K562 (cell line): ENCODE results near the gene TSPAN15. TPM values are rescaled to one million over a fixed set of nuclear protein-coding genes. Genes with fewer than 3 reads are reported as not detected.

Source experiments
- ATAC-seq: fragments of 200-7000 bp; cut with Tn5 transposase; 3 replicates; pipeline ENCODE4 v1.9.1; 2020; ENCODE audit warnings: moderate library complexity
- BruUV-seq: library from RNA; stranded (reverse); fragments of 400-500 nt; replicated peaks from 2 replicates; lab custom pipeline; 2021; lab: Mats Ljungman, UMichigan
- CTCF ChIA-PET: fragments of 300-600 bp; formaldehyde crosslinking; extraction: SDS; loops from one replicate; lab custom pipeline; 2021; ENCODE audit warnings: low intra/inter-chr PET ratio; lab: Yijun Ruan, JAX
- POLR2A ChIA-PET: fragments of 300-600, 350-650 bp; sonication (Branson Sonifier 250); formaldehyde crosslinking; extraction: SDS; loops from one replicate; lab custom pipeline; 2021; ENCODE audit warnings: antibody characterized with exemption, inconsistent platforms; lab: Yijun Ruan, JAX
- DNase-seq, 4 experiments: peaks; one replicate each; pipeline versions ENCODE4 v3.0.0 to v3.0.0-alpha.2; 2011 to 2018; ENCODE audit warnings: low spot score in 3 of 4, mixed read lengths in 3 of 4; ENCODE audit errors: extremely low read depth in 1 of 4
- FAIRE-seq: peaks from 2 replicates; lab custom pipeline; 2011; peaks lifted over from hg19 to GRCh38; lab: Jason Lieb, UNC
- H2AFZ ChIP-seq: 2 replicates; pipeline ENCODE4 v1.6.0; 2011; ENCODE audit warnings: low read depth, low read length, control low read depth, inconsistent platforms
- H3K27ac ChIP-seq: fragments of 200-600 bp; 3 replicates; pipeline ENCODE4 v1.8.0; 2011; ENCODE audit warnings: low read depth, mild to moderate bottlenecking, control low read depth, inconsistent platforms, low read length, moderate library complexity, mixed read lengths; ENCODE audit errors: extremely low read depth
- H3K27me3 ChIP-seq, 2 experiments: fragments of 300-600 bp in 1 of 2; 2 replicates in 1 of 2; 3 replicates in 1 of 2; pipeline versions ENCODE4 v1.6.0 to v1.8.0; 2011; ENCODE audit warnings: inconsistent platforms in 2 of 2, low read length in 2 of 2, mild to moderate bottlenecking in 1 of 2, mixed read lengths in 1 of 2, moderate library complexity in 1 of 2; ENCODE audit not compliant: control insufficient read depth in 2 of 2, insufficient read depth in 2 of 2
- H3K36me3 ChIP-seq: fragments of 300-600 bp; 3 replicates; pipeline ENCODE4 v1.8.0; 2011; ENCODE audit warnings: mild to moderate bottlenecking, low read length, inconsistent platforms; ENCODE audit not compliant: control insufficient read depth, insufficient read depth
- H3K4me1 ChIP-seq, 2 experiments: fragments of 200-600 bp in 1 of 2; replicated peaks in 1 of 2; 2 replicates in 1 of 2; 3 replicates in 1 of 2; pipeline versions ENCODE4 v1.5.1 to v1.8.0; 2011; ENCODE audit warnings: inconsistent platforms in 2 of 2, low read length in 2 of 2, mild to moderate bottlenecking in 1 of 2, mixed read lengths in 1 of 2, moderate library complexity in 1 of 2; ENCODE audit not compliant: control insufficient read depth in 2 of 2, insufficient read depth in 2 of 2
- H3K4me2 ChIP-seq: 2 replicates; pipeline ENCODE4 v1.6.1; 2011; ENCODE audit warnings: low read length, control low read depth, inconsistent platforms, mixed read lengths; ENCODE audit not compliant: insufficient read depth
- H3K4me3 ChIP-seq: fragments of 200-600 bp; sonication (generic), shearing (Covaris generic); 2 replicates; pipeline ENCODE4 v1.5.1; 2016; ENCODE audit warnings: control low read depth, inconsistent platforms
- H3K79me2 ChIP-seq: fragments of 200-600 bp; 3 replicates; pipeline ENCODE4 v1.8.0; 2011; ENCODE audit warnings: low read length, inconsistent platforms; ENCODE audit not compliant: control insufficient read depth, insufficient read depth
- H3K9ac ChIP-seq, 2 experiments: 2 replicates each; pipeline versions ENCODE4 v1.6.0 to v1.6.1; 2011; ENCODE audit warnings: low read depth in 2 of 2, low read length in 2 of 2, control low read depth in 1 of 2, inconsistent platforms in 1 of 2, mild to moderate bottlenecking in 1 of 2, mixed read lengths in 1 of 2; ENCODE audit not compliant: insufficient read depth in 1 of 2
- H3K9me1 ChIP-seq: one replicate; pipeline ENCODE4 v1.6.0; 2011; ENCODE audit warnings: inconsistent platforms, mild to moderate bottlenecking, low read length, moderate library complexity; ENCODE audit not compliant: control insufficient read depth, insufficient read depth
- H3K9me3 ChIP-seq: replicated peaks from 2 replicates; pipeline ENCODE4 v1.5.1; 2011; ENCODE audit warnings: low read depth, low read length, inconsistent platforms; ENCODE audit not compliant: control insufficient read depth, insufficient read depth
- H4K20me1 ChIP-seq: replicated peaks from 2 replicates; pipeline ENCODE4 v1.6.1; 2011; ENCODE audit warnings: low read length, inconsistent platforms, mixed read lengths; ENCODE audit not compliant: control insufficient read depth, insufficient read depth
- CSDE1 ChIP-seq, 2 experiments: fragments of 450-650 bp; IDR thresholded peaks; 2 replicates each; pipeline ENCODE4 v1.6.1; 2016; ENCODE audit warnings: mild to moderate bottlenecking in 1 of 2
- IFI16 ChIP-seq: fragments of 250-450 bp; sonication (Bioruptor Pico); IDR thresholded peaks from 2 replicates; pipeline ENCODE4 v2.1.2; 2022; ENCODE audit warnings: mild to moderate bottlenecking, inconsistent platforms
- PPARD ChIP-seq: fragments of 250-450 bp; sonication (Bioruptor Pico); IDR thresholded peaks from 2 replicates; pipeline ENCODE4 v1.8.0; 2022; ENCODE audit warnings: inconsistent platforms, mild to moderate bottlenecking, moderate library complexity
- PRPF4 ChIP-seq: fragments of 200-400 bp; formaldehyde crosslinking; IDR thresholded peaks from one replicate; pipeline ENCODE4 v1.6.1; 2017; ENCODE audit warnings: low read length, low read depth, mild to moderate bottlenecking; ENCODE audit not compliant: insufficient read depth, poor library complexity, severe bottlenecking
- RBM14 ChIP-seq: fragments of 200-400 bp; formaldehyde crosslinking; IDR thresholded peaks from 2 replicates; pipeline ENCODE4 v1.6.1; 2018; ENCODE audit warnings: low read depth, mild to moderate bottlenecking, low read length, moderate library complexity, borderline replicate concordance; ENCODE audit not compliant: insufficient read depth
- STAT5A ChIP-seq: IDR thresholded peaks from 2 replicates; pipeline ENCODE4 v1.6.1; 2012; ENCODE audit warnings: low read length, inconsistent platforms, borderline replicate concordance
- WGBS: fragments of 100-300 bp; shearing (Covaris generic); methylation state at CpG from one replicate; pipeline ENCODE4 v1.1.6; 2016; ENCODE audit warnings: low coverage, mixed read lengths; ENCODE audit not compliant: insufficient coverage; ENCODE audit errors: missing lambda C conversion rate; 5-methylcytosine and 5-hydroxymethylcytosine counted together
- in situ Hi-C: fragments of 300-500 bp; cut with MboI; formaldehyde crosslinking; loops from 4 replicates; pipeline ENCODE4 v1.15.0; 2018; ENCODE audit warnings: inconsistent platforms, mixed read lengths
- intact Hi-C: fragments of 100-400 bp; cut with micrococcal nuclease; formaldehyde crosslinking; loops from 2 replicates; pipeline ENCODE4 v1.14.2; 2022
- polyA plus RNA-seq, 8 experiments: library from polyadenylated mRNA; depleted of rRNA in 4 of 8; stranded (reverse) in 5 of 8; unstranded in 3 of 8; fragments of >200 nt; fragmentation: Nextera tagmentation in 2 of 8; fragmentation: Illumina TruSeq in 1 of 8; extraction: Ambion mirVana in 2 of 8; extraction: Trizol in 1 of 8; gene quantifications; 2 replicates each; pipeline versions ENCODE4 v1.2.1 to v1.2.3, GENCODE V29; 2011 to 2014; ENCODE audit warnings: inconsistent platforms in 1 of 8, missing spikeins in 1 of 8
- total RNA-seq, 7 experiments: library from RNA; depleted of rRNA in 6 of 7; stranded (reverse); fragments of >200 nt in 6 of 7; fragmentation: Illumina TruSeq in 2 of 7; extraction: Trizol in 2 of 7; gene quantifications; 2 replicates each; pipeline versions ENCODE4 v1.2.1 to v1.2.3, GENCODE V29; 2011 to 2021; ENCODE audit warnings: low replicate concordance in 1 of 7
- TF ChIP-seq, protein P1 (sequence below): fragments of 250-450 bp; sonication (Bioruptor Pico); IDR thresholded peaks from 2 replicates; pipeline ENCODE4 v1.4.0; 2020; ENCODE audit warnings: mild to moderate bottlenecking, moderate library complexity
- TF ChIP-seq, protein P2 (sequence below): fragments of 450-650 bp; IDR thresholded peaks from 2 replicates; pipeline ENCODE4 v1.6.1; 2018; ENCODE audit warnings: mild to moderate bottlenecking, low read depth; ENCODE audit not compliant: partially characterized antibody

TSPAN15 gene
- total and polyA plus RNA-seq, 9 of the 15 experiments (the other 6 are each of a cell fraction or from before 2014, with no cell fraction given), result 0.33 to 1.0 (median 0.45) TPM; not detected in 2

DNA sequence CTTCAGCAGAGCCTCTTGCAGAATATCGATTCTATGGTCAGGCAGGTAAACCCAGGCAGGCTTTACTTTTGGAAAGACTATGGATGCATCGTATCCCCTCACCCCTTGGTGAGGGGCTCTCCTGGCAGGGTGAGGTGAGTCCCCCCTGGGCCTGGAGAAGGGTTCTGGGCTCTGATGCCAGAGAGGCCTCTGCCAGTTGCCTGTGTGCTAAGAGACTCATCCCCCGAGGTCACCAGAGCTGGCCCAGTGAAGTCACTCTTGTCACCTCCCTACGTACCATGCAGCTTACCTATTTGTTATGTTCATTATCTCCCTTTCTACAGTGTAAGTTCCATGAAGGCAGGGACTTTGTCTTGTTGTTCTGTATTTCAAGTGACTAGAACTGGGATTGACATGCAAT lies 51.3 kb downstream of the TSPAN15 start:
- FAIRE-seq, result no peak

More for the DNA sequence above, 51.3 kb downstream of the TSPAN15 start:
- POLR2A ChIA-PET, result no interaction called here
- 3% methylated on average over 4 of the region's 4 CpGs for WGBS
- no TSS peak for BruUV-seq
- H2AFZ ChIP-seq, result no peak overlapping the region
- no peaks in the 10 kb centered on the region for H3K79me2 ChIP-seq
- peaks cover 5% of the 10 kb centered on the region for H4K20me1 ChIP-seq
- H3K4me1 ChIP-seq, result peaks cover 0 to 11% of the 10 kb centered on the region in 2 experiments; a peak in 2 of 5 replicates
- H3K4me2 ChIP-seq, result no peak overlapping the region
- ATAC-seq (no peak), DNase-seq (no peak)
- in situ Hi-C loops (loop anchor here (5.0 kb wide), 1 partner anchor 70 kb away; no protein-coding TSS in a partner anchor), intact Hi-C loops (no loop called here)
- no peaks in the 10 kb centered on the region for H3K9me3 ChIP-seq
- TF ChIP-seq IFI16 (CRISPR knock-in tag) (no peak), STAT5A (no peak), PRPF4 (no peak), CSDE1 (IDR thresholded peaks at IDR 0.05) (no peak), PPARD (CRISPR knock-in tag) (no peak), RBM14 (no peak)
- TF ChIP-seq, protein P1, sequence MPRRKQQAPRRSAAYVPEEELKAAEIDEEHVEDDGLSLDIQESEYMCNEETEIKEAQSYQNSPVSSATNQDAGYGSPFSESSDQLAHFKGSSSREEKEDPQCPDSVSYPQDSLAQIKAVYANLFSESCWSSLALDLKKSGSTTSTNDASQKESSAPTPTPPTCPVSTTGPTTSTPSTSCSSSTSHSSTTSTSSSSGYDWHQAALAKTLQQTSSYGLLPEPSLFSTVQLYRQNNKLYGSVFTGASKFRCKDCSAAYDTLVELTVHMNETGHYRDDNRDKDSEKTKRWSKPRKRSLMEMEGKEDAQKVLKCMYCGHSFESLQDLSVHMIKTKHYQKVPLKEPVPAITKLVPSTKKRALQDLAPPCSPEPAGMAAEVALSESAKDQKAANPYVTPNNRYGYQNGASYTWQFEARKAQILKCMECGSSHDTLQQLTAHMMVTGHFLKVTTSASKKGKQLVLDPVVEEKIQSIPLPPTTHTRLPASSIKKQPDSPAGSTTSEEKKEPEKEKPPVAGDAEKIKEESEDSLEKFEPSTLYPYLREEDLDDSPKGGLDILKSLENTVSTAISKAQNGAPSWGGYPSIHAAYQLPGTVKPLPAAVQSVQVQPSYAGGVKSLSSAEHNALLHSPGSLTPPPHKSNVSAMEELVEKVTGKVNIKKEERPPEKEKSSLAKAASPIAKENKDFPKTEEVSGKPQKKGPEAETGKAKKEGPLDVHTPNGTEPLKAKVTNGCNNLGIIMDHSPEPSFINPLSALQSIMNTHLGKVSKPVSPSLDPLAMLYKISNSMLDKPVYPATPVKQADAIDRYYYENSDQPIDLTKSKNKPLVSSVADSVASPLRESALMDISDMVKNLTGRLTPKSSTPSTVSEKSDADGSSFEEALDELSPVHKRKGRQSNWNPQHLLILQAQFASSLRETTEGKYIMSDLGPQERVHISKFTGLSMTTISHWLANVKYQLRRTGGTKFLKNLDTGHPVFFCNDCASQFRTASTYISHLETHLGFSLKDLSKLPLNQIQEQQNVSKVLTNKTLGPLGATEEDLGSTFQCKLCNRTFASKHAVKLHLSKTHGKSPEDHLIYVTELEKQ (CRISPR knock-in tag), result no peak
- TF ChIP-seq, protein P2, sequence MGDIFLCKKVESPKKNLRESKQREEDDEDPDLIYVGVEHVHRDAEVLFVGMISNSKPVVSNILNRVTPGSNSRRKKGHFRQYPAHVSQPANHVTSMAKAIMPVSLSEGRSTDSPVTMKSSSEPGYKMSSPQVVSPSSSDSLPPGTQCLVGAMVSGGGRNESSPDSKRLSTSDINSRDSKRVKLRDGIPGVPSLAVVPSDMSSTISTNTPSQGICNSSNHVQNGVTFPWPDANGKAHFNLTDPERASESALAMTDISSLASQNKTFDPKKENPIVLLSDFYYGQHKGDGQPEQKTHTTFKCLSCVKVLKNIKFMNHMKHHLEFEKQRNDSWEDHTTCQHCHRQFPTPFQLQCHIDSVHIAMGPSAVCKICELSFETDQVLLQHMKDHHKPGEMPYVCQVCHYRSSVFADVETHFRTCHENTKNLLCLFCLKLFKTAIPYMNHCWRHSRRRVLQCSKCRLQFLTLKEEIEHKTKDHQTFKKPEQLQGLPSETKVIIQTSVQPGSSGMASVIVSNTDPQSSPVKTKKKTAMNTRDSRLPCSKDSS, result no peak
- no peak overlapping the region for H3K27ac ChIP-seq
- H3K27me3 ChIP-seq, result peaks cover 44 to 86% of the 10 kb centered on the region in 2 experiments
- no peaks in the 10 kb centered on the region for H3K36me3 ChIP-seq
- H3K9ac ChIP-seq, result no peak overlapping the region
- H3K4me3 ChIP-seq, result no peak overlapping the region
- no peaks in the 10 kb centered on the region for H3K9me1 ChIP-seq
- CTCF ChIA-PET, result no interaction called here
